HFF-Myc (cell line): ENCODE results near the gene RAE1.

Experiments used
- DNase-seq: peaks from one replicate; pipeline ENCODE4 v3.0.0-alpha.2; 2011; ENCODE audit warnings: low read depth; ENCODE audit errors: extremely low read depth
- H3K4me3 ChIP-seq: replicated peaks from 2 replicates; pipeline ENCODE4 v1.5.1; 2011; ENCODE audit warnings: low read depth, mild to moderate bottlenecking, control low read depth, low read length
- CTCF ChIP-seq: IDR thresholded peaks from 2 replicates; pipeline ENCODE4 v1.5.1; 2012; ENCODE audit warnings: mild to moderate bottlenecking, low read depth, low read length, control low read depth; ENCODE audit errors: missing control alignments

Gene RAE1

GRCh38 chr20:57400821-57401564, 49.9 kb downstream of the RAE1 start:
- no peak overlapping the region for H3K4me3 ChIP-seq
- no peak for DNase-seq
- TF ChIP-seq CTCF: no peak

- TF ChIP-seq CTCF: no peak
- no peak overlapping the region for H3K4me3 ChIP-seq
- no peak for DNase-seq
These were observed 50.5 kb downstream of the RAE1 start for GRCh38 chr20:57401565-57401918.

- TF ChIP-seq CTCF: no peak
- no peak for DNase-seq
- no peak overlapping the region for H3K4me3 ChIP-seq
These were observed 51.4 kb downstream of the RAE1 start for GRCh38 chr20:57402206-57403125.

GRCh38 chr20:57403216-57403615, 52.2 kb downstream of the RAE1 start:
- DNase-seq: no peak
- no peak for TF ChIP-seq CTCF
- H3K4me3 ChIP-seq: no peak overlapping the region

- H3K4me3 ChIP-seq: no peak overlapping the region
- DNase-seq: no peak
- TF ChIP-seq CTCF: no peak
These were observed 53.0 kb downstream of the RAE1 start for GRCh38 chr20:57404006-57404405.

- TF ChIP-seq CTCF: no peak
- DNase-seq: no peak
- H3K4me3 ChIP-seq: no peak overlapping the region
These were observed 53.5 kb downstream of the RAE1 start for GRCh38 chr20:57404419-57405072.
